GM12875 (cell line): Measurements from ENCODE around the gene B3GALT6.

Source experiments
- H3K4me3 ChIP-seq: one replicate; pipeline ENCODE4 v1.5.1; 2011; ENCODE audit warnings: low read depth, low read length, control low read depth
- TF ChIP-seq, protein P1 (sequence below): IDR thresholded peaks from 2 replicates; pipeline ENCODE4 v1.5.1; 2011; ENCODE audit warnings: low read depth, mild to moderate bottlenecking, control low read depth, inconsistent platforms, low read length, moderate library complexity, borderline replicate concordance; ENCODE audit not compliant: insufficient read depth

B3GALT6 gene

DNA sequence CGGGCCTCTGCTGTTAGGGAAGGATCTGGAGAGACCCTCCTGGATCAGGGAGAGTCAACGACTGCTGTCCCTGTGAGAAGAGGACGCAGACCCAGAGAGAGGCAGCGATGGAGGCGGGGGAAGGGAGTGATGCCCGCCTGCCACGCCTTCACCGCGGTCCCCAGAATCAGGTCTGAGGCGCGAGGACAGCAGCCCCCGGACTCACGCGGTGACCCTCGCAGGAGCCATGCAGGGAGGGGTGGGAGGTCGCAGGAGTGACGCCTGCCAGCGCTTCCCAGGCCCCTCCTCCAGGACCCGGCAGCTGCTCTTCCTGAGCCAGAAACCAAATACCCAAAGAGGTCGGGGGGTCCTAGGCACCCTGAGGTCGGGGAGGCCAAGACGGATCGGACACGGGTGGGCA lies 11.8 kb upstream of the B3GALT6 start:
- TF ChIP-seq, protein P1, sequence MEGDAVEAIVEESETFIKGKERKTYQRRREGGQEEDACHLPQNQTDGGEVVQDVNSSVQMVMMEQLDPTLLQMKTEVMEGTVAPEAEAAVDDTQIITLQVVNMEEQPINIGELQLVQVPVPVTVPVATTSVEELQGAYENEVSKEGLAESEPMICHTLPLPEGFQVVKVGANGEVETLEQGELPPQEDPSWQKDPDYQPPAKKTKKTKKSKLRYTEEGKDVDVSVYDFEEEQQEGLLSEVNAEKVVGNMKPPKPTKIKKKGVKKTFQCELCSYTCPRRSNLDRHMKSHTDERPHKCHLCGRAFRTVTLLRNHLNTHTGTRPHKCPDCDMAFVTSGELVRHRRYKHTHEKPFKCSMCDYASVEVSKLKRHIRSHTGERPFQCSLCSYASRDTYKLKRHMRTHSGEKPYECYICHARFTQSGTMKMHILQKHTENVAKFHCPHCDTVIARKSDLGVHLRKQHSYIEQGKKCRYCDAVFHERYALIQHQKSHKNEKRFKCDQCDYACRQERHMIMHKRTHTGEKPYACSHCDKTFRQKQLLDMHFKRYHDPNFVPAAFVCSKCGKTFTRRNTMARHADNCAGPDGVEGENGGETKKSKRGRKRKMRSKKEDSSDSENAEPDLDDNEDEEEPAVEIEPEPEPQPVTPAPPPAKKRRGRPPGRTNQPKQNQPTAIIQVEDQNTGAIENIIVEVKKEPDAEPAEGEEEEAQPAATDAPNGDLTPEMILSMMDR = no peak
- no peak overlapping the region for H3K4me3 ChIP-seq

DNA sequence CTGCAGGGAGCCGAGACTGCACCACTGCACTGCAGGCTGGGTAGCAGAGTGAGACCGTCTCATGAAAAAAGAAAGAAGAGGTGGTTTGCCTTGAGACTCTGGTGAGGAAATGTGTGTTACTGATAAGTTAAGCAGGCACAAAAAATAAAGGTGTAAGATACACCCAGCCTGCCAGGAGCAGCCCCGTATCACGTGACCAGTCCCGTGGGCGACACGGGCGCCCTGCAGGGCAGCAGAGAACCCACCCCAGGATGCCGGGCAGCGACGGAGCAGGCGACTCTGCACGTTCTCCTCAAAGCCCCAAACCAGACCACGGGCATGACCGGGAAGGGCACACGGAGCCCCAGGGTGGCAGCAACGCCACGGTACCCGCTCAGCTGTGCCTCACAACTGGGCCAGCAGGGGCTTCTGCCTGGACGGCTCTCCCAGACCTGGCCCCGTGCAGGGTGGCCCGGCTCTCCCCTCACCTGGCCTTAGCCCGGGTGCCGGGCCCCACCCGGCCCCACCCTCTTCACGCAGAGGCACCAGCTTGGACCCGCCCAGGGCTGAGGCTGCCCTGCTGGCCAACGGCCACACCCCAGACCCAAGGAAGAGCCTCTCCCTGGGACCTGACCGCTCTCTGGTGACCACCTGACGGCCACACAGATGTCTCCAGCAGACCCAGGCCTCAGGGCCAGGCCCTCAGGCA lies 10.0 kb upstream of the B3GALT6 start:
- TF ChIP-seq, protein P1 = no peak
- H3K4me3 ChIP-seq = no peak overlapping the region

DNA sequence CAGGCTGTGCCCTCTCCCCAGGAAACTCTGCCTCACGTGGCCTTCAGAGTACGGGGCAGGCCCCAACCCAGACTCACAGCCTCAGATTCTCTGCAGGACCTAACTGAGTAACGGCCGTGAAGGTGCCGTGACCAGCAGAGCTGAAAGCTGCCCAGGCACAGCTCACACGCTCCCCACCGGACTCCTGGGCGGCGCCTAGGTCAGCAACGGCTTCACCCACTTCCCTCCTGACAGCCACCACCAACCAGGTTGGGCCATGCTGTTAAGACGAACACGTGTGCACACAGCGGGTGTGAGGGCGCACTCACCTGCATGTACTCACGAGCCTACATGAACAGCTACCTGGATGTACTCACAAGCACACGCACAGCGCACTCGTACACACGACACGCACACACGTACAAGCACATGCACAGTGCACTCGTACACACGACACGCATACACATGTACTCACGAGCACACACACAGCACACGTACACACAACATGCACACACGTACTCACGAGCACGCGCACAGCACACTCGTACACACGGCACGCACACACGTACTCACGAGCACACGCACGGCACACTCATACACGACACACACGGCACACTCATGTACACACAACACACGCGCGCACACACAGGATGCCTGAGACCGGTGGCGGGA lies 9.3 kb upstream of the B3GALT6 start:
- no peak overlapping the region for H3K4me3 ChIP-seq
- TF ChIP-seq, protein P1 = no peak

DNA sequence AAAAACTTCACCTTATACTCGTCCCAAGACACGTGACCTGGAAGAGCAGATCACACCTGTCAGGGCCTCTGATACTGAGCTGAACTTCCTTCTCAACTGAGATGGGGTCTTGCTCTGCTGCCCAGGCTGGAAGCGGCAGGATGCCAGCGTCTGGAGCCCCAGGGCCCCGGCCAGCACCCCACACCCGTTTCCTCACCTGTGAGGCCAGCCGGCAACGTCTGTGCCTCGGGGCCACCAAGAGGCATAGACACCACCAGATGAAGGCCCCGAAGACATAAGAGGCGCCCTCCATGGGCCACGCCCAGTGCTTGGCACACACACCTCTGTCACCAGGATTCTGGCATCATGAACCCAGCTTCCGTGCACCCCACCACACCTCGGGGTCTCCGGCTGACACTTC lies 8.7 kb upstream of the B3GALT6 start:
- TF ChIP-seq, protein P1 = no peak

DNA sequence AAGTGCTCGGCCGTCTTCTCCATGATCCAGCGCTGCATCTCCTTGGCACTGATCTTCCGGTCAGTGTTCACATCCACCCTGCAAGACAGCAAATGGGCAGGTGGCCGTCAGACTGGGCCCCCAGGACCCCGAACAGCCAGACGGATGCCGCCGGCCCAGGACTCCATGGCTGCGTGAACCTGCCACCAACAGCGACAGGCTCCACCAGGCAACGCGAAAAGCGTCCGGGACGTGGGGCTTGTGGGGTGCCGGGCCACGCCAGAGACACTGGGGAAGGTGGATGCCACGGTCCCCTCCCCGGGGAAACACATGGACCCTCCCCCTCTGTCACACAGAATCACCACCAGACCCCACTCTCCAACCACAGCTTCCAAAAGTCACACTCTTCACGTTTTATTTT lies 8.1 kb upstream of the B3GALT6 start:
- TF ChIP-seq, protein P1 = no peak
- H3K4me3 ChIP-seq = no peak overlapping the region

More for the DNA sequence above, 8.7 kb upstream of the B3GALT6 start:
- H3K4me3 ChIP-seq = no peak overlapping the region

DNA sequence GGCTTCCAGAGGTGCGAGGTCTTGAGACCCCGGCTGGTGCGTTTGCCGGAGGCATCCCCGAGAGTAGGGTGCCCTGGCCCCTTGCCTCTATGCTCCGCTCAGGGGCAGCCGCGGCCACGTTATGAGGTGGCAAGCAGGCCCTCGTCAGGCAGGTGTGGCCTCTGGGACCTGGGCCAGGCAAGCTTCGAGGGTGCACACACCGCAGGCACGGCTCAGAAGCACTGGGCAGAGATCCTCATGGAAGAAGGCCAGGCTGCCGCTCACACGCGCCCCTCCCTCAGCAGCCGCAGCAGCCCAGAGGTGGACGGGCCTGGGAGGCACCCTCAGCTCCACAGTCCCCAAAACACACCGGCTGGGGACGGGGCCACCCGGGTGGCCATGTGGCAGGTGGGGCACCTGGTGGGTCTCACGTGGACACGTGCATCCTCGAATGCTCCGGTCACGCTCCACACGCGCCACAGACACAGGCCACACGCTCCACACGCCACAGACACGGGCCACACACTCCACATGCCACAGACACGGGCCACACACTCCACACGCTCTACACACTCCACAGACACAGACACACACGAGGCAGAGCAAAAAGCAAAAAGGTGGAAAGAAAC lies 6.7 kb upstream of the B3GALT6 start:
- no peak overlapping the region for H3K4me3 ChIP-seq
- TF ChIP-seq, protein P1 = no peak
